ENCODE results near the gene ADRA2C. TPM values are rescaled to one million over a fixed set of nuclear protein-coding genes. Genes with fewer than 3 reads are reported as not detected.

ADRA2C gene
- total RNA-seq, 1 donor from 2014 or later: 4.5 TPM

- intact Hi-C loops (cut with micrococcal nuclease): no loop called here
- H3K27me3 ChIP-seq (ENCODE audit: low read depth): peaks cover 73% of the 10 kb centered on the region
Measured at GRCh38 chr4:3783693-3784306, 17.6 kb downstream of the ADRA2C start.

GRCh38 chr4:3784454-3785291, 18.5 kb downstream of the ADRA2C start:
- DNase-seq: no peak
- peaks cover 4% of the 10 kb centered on the region for H3K4me1 ChIP-seq
- no peak overlapping the region for H3K27ac ChIP-seq (replicated peaks)
- peaks cover 73% of the 10 kb centered on the region for H3K27me3 ChIP-seq (ENCODE audit: low read depth)
- H3K36me3 ChIP-seq: no peaks in the 10 kb centered on the region
- intact Hi-C loops (cut with micrococcal nuclease): no loop called here
- H3K9me3 ChIP-seq (replicated peaks): no peaks in the 10 kb centered on the region
- TF ChIP-seq CTCF (IDR thresholded peaks at IDR 0.05; ENCODE audit: borderline replicate concordance): no peak
- H3K4me3 ChIP-seq: no peak overlapping the region

More at GRCh38 chr4:3783693-3784306, 17.6 kb downstream of the ADRA2C start:
- peak; percentile 47 for TF ChIP-seq CTCF (IDR thresholded peaks at IDR 0.05; ENCODE audit: borderline replicate concordance)
- no peak overlapping the region for H3K4me3 ChIP-seq
- no peaks in the 10 kb centered on the region for H3K9me3 ChIP-seq (replicated peaks)
- no peak overlapping the region for H3K27ac ChIP-seq (replicated peaks)
- DNase-seq: no peak
- H3K36me3 ChIP-seq: no peaks in the 10 kb centered on the region
- peaks cover 4% of the 10 kb centered on the region for H3K4me1 ChIP-seq

DNA sequence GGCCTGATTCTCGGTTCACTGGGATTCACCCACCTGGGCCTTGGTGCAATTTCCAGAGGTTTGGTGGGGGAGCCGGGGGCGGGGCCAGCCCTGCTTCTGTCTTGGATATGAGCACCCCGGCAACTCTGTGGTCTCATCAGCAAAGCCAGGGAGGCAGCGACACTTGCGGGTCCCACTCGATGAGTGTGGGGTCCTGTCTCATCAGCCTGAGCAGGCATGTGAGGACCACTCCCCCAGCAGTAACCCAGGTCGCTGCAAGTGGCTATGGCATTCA, 19.0 kb downstream of the ADRA2C start:
- TF ChIP-seq CTCF (IDR thresholded peaks at IDR 0.05; ENCODE audit: borderline replicate concordance): no peak
- H3K36me3 ChIP-seq: no peaks in the 10 kb centered on the region
- H3K27me3 ChIP-seq (ENCODE audit: low read depth): peaks cover 73% of the 10 kb centered on the region
- H3K4me3 ChIP-seq: no peak overlapping the region
- intact Hi-C loops (cut with micrococcal nuclease): no loop called here
- no peak overlapping the region for H3K27ac ChIP-seq (replicated peaks)
- H3K4me1 ChIP-seq: peaks cover 4% of the 10 kb centered on the region
- H3K9me3 ChIP-seq (replicated peaks): no peaks in the 10 kb centered on the region
- DNase-seq: no peak

GRCh38 chr4:3786196-3786869, 20.1 kb downstream of the ADRA2C start:
- H3K4me3 ChIP-seq: no peak overlapping the region
- no peak overlapping the region for H3K27ac ChIP-seq (replicated peaks)
- no peaks in the 10 kb centered on the region for H3K36me3 ChIP-seq
- peaks cover 4% of the 10 kb centered on the region for H3K4me1 ChIP-seq
- H3K9me3 ChIP-seq (replicated peaks): no peaks in the 10 kb centered on the region
- intact Hi-C loops (cut with micrococcal nuclease): no loop called here
- TF ChIP-seq CTCF (IDR thresholded peaks at IDR 0.05; ENCODE audit: borderline replicate concordance): peak; percentile 42
- peaks cover 72% of the 10 kb centered on the region for H3K27me3 ChIP-seq (ENCODE audit: low read depth)
- no peak for DNase-seq

GRCh38 chr4:3787489-3788365, 21.5 kb downstream of the ADRA2C start:
- no peaks in the 10 kb centered on the region for H3K9me3 ChIP-seq (replicated peaks)
- H3K27me3 ChIP-seq (ENCODE audit: low read depth): peaks cover 69% of the 10 kb centered on the region
- no peak overlapping the region for H3K4me3 ChIP-seq
- DNase-seq: no peak
- peaks cover 4% of the 10 kb centered on the region for H3K4me1 ChIP-seq
- no peak for TF ChIP-seq CTCF (IDR thresholded peaks at IDR 0.05; ENCODE audit: borderline replicate concordance)
- intact Hi-C loops (cut with micrococcal nuclease): no loop called here
- no peaks in the 10 kb centered on the region for H3K36me3 ChIP-seq
- no peak overlapping the region for H3K27ac ChIP-seq (replicated peaks)
